ENCODE measurements around the gene MBNL1. TPM values are rescaled to one million over a fixed set of nuclear protein-coding genes. Genes with fewer than 3 reads are reported as not detected.

Gene MBNL1
- total and polyA plus RNA-seq, 2 of the 13 experiments (the other 11 are each of a cell fraction or from before 2014, with no cell fraction given) = 27.1 to 55.4 TPM

DNA sequence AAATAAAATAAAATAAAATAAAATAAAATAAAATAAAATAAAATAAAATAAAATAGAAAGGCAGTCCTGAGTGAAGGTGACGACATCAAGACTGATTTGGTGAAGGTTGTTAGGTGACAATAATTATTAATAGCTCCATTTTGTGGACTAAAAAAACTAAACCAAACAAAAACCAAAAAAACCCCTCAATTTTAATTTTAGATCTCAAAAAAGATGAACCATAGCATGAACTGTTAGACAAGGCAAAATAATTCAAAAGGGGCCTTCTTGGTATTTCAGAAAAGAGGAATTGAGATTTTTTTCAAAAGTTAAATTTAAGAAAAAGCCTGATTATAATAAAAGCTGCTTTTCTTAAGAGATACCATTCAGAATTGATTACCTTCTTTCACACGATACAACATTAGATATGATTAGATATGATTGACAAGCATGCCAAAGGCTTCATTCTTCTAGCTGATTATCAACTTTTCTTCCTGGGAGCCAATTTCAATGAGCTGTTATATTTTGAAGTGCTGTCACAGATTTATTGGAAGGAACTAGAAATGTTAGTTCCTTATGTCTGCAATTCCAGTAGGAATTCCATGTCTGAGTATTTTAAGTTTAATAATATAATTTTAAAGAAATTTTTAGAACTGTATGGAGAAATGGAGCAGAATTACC, 244.7 kb downstream of the MBNL1 start:
- ATAC-seq (no peak), DNase-seq (ENCODE audit: low spot score) (no peak), FAIRE-seq (no peak)
- Histone ChIP-seq H3K4me2 (ENCODE audit: low read depth, low read length) (no peak overlapping the region), H3K9me3 (ENCODE audit: low read length) (no peaks in the 10 kb centered on the region), H3K4me3 (replicated peaks in 1 of 3; ENCODE audit: insufficient read depth in 1 of 3, low read depth in 2 of 3, low read length in 3 of 3) (no peak overlapping the region), H3K9ac (ENCODE audit: insufficient read depth, low read depth, low read length) (no peak overlapping the region), H3K79me2 (ENCODE audit: insufficient read depth, low read length) (no peaks in the 10 kb centered on the region), H3K27me3 (ENCODE audit: control insufficient read depth in 1 of 2, insufficient read depth in 2 of 2, low read length in 2 of 2) (no peaks in the 10 kb centered on the region), H2AFZ (ENCODE audit: low read length) (no peak overlapping the region), H3K36me3 (replicated peaks in 1 of 2; ENCODE audit: control insufficient read depth in 1 of 2, insufficient read depth in 2 of 2, low read length in 2 of 2) (no peaks in the 10 kb centered on the region), H3K27ac (ENCODE audit: extremely low read length, insufficient read depth, low read length) (no peak overlapping the region), H3K4me1 (ENCODE audit: insufficient read depth, low read length) (no peaks in the 10 kb centered on the region), H4K20me1 (ENCODE audit: insufficient read depth, low read length) (no peaks in the 10 kb centered on the region)
- ChIA-PET CTCF (ENCODE audit: low intra/inter-chr PET ratio, low total read pairs) (no interaction called here), POLR2A (no interaction called here)
- no TSS peak for BruUV-seq (replicated peaks)
- no peak for TF ChIP-seq ZNF263 (CRISPR knock-in tag; IDR thresholded peaks at IDR 0.05)
- TF ChIP-seq YEATS4 (CRISPR knock-in tag; IDR thresholded peaks at IDR 0.05; ENCODE audit: borderline replicate concordance) = no peak
- no peak for TF ChIP-seq RFX5 (IDR thresholded peaks at IDR 0.05; ENCODE audit: low read depth, low read length)
- TF ChIP-seq ATF1 (CRISPR knock-in tag; IDR thresholded peaks at IDR 0.05) = no peak
- intact Hi-C loops (cut with micrococcal nuclease; ENCODE audit: unreplicated experiment) = no loop called here
- 12% methylated on average over 2 of the region's 2 CpGs for WGBS (ENCODE audit: low lambda C conversion rate)
- in situ Hi-C loops (cut with HindIII; ENCODE audit: extremely low pct_ligation_motif_present, low pct_unique_long_range_greater_than_20kb) = no loop called here

Small RNA genes lying within 50 kb of the gene (small RNA-seq; reads per million reads assigned to genes)
- gene RF00019 (ENCODE audit: insufficient read depth in 2 of 3, insufficient read length in 3 of 3, low read depth in 2 of 3, low replicate concordance in 1 of 3) = 0 reads per million in 3 experiments
